GM21825 (cell line): ENCODE results near the gene SPRR2F.

Source experiments
- ATAC-seq: cut with Tn5 transposase; IDR thresholded peaks from one replicate; pipeline ENCODE4 v1.9.1; 2021; ENCODE audit warnings: mild to moderate bottlenecking, moderate library complexity; ENCODE audit not compliant: unreplicated experiment

Gene SPRR2F

DNA sequence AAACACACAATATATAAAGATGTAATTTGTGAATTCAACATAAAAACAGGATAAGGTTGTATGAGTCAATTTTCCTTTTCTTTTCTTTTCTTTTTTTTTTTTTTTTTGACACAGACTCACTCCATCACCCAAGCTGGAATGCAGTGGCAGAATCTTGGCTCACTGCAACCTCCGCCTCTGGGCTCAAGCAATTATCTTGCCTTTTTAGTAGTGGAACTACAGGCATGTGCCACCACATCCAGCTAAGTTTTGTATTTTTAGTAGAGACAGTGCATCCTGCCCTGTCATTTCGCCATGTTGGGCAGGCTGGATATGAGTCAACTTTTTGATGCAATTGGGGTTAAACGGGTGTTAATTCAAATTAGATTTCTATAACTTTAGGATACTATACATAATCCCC lies 31.6 kb downstream of the SPRR2F start:
- no peak for ATAC-seq

GRCh38 chr1:153072806-153073726 lies 40.2 kb downstream of the SPRR2F start:
- ATAC-seq: no peak

GRCh38 chr1:153071511-153071910 lies 41.8 kb downstream of the SPRR2F start, which contains the start of gene SPRR2B:
Gene SPRR2B (minus strand): TSS chr1:153071611. CDS start chr1:153070839, 772 bp downstream.
- ATAC-seq: no peak

DNA sequence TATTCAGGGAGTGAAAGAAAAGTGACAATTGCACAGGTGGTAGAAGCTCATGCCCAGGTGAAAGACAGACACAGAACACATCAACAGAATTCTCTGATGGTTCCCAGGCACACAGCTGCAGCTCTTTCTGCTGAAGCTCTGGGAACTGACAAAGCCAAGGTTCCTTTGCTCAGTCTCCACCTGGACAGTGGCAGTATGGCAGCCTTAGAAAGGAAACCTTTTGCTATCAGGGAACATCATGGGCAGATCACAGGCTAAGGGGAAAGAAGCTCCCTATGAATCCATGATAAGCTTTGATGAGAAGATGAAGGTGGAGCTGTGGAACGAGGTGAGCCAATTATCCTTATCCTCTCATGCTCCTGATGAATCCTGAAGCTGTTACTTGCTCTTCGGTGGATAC lies 43.1 kb downstream of the SPRR2F start:
- ATAC-seq: no peak
